Omental fat pad (tissue), 4 donors: ENCODE measurements around the gene NKD2. TPM values are rescaled to one million over a fixed set of nuclear protein-coding genes. Genes with fewer than 3 reads are reported as not detected.
"Not testable (repeated sequence)": the region's sequence is repeated elsewhere in the genome, so short reads cannot be mapped to it uniquely, and the experiment has no call there.

Experiments
- ATAC-seq: fragments of 150-250 bp; one replicate; pipeline ENCODE4 v1.9.1; 2016; ENCODE audit warnings: mild to moderate bottlenecking, moderate library complexity; ENCODE audit not compliant: low FRiP score
- DNase-seq: peaks from one replicate; pipeline ENCODE4 v3.0.0-alpha.2; 2019; ENCODE audit warnings: low spot score
- CTCF ChIP-seq, 3 donors: fragments of 450-650 bp; IDR thresholded peaks; one replicate each; pipeline ENCODE4 v1.5.1; 2016 to 2017; ENCODE audit warnings: antibody characterized with exemption in 3 of 3, mild to moderate bottlenecking in 3 of 3, moderate library complexity in 2 of 3
- total RNA-seq, 4 donors: library from RNA; depleted of rRNA; stranded (reverse); fragments of >200 nt; gene quantifications; one replicate each; pipeline ENCODE4 v1.1.0, GENCODE V29; 2016

Gene NKD2
- total RNA-seq, 4 donors from 2014 or later, result 1.1 to 7.1 (median 1.8) TPM

- TF ChIP-seq CTCF (IDR thresholded peaks at IDR 0.05), result no peak
- DNase-seq (no peak), ATAC-seq (no peak)
Measured at GRCh38 chr5:1018596-1018995, 10.0 kb downstream of the NKD2 start.

GRCh38 chr5:1019001-1019905 lies 10.7 kb downstream of the NKD2 start:
- DNase-seq (no peak), ATAC-seq (no peak)
- TF ChIP-seq CTCF (IDR thresholded peaks at IDR 0.05), result no peak

GRCh38 chr5:1020452-1020961 lies 11.9 kb downstream of the NKD2 start:
- DNase-seq (no peak), ATAC-seq (no peak)
- no peak for TF ChIP-seq CTCF (IDR thresholded peaks at IDR 0.05)

- TF ChIP-seq CTCF (IDR thresholded peaks at IDR 0.05), result no peak
- no peak for ATAC-seq
- DNase-seq, result no peak
Measured at GRCh38 chr5:1021136-1021968, 12.8 kb downstream of the NKD2 start.

- DNase-seq, ATAC-seq: not testable (repeated sequence)
Measured at GRCh38 chr5:1021969-1022336, 13.4 kb downstream of the NKD2 start.

GRCh38 chr5:1026700-1027621 lies 18.4 kb downstream of the NKD2 start:
- DNase-seq (no peak), ATAC-seq (no peak)
- no peak for TF ChIP-seq CTCF (IDR thresholded peaks at IDR 0.05)
